T-cell (primary cell): ENCODE data around the gene MUC3A. TPM values are rescaled to one million over a fixed set of nuclear protein-coding genes. Genes with fewer than 3 reads are reported as not detected.
"Not testable (repeated sequence)": the region's sequence is repeated elsewhere in the genome, so short reads cannot be mapped to it uniquely, and the experiment has no call there.

ENCODE experiments used
- ATAC-seq, 4 experiments: fragments of 200-7000 bp in 3 of 4; fragments of 150-1000 bp in 1 of 4; cut with Tn5 transposase; replicated peaks in 1 of 4; 1 replicate in 3 of 4; 2 replicates in 1 of 4; pipeline ENCODE4 v1.10.0; 2021; ENCODE audit warnings: moderate library complexity in 3 of 4, mild to moderate bottlenecking in 2 of 4, moderate number of reproducible peaks in 1 of 4
- CTCF ChIA-PET, 2 donors: fragments of 300-600 bp; sonication (Branson Sonifier 250); formaldehyde crosslinking; loops; one replicate each; lab custom pipeline; 2022; ENCODE audit warnings: antibody characterized with exemption in 2 of 2; lab: Charles Lee
- POLR2A ChIA-PET, 2 donors: fragments of 300-600 bp; sonication (Branson Sonifier 250); formaldehyde crosslinking; loops; one replicate each; lab custom pipeline; 2022; ENCODE audit warnings: antibody characterized with exemption in 2 of 2; lab: Charles Lee
- DNase-seq, 35 experiments: peaks; one replicate each; pipeline versions ENCODE4 v3.0.0 to v3.0.0-alpha.2; 2013 to 2023
- H3K27ac ChIP-seq: one replicate; pipeline ENCODE4 v1.5.1; 2013; ENCODE audit warnings: low read length
- H3K27me3 ChIP-seq, 2 experiments: replicated peaks in 1 of 2; 1 replicate in 1 of 2; 2 replicates in 1 of 2; pipeline versions ENCODE4 v1.6.1 to v1.7.0; 2013; ENCODE audit warnings: low read length in 1 of 2, mixed read lengths in 1 of 2; ENCODE audit not compliant: control insufficient read depth in 2 of 2, insufficient read depth in 2 of 2; ENCODE audit errors: extremely low read depth in 1 of 2
- H3K36me3 ChIP-seq, 2 donors: 1 replicate in 1 of 2; 2 replicates in 1 of 2; pipeline versions ENCODE4 v1.6.1 to v1.7.0; 2013; ENCODE audit warnings: low read length in 1 of 2; ENCODE audit not compliant: control insufficient read depth in 2 of 2, insufficient read depth in 1 of 2; ENCODE audit errors: extremely low read depth in 1 of 2
- H3K4me1 ChIP-seq, 2 experiments: 1 replicate in 1 of 2; 2 replicates in 1 of 2; pipeline versions ENCODE4 v1.6.1 to v1.7.0; 2013; ENCODE audit warnings: low read length in 2 of 2, mixed read lengths in 1 of 2; ENCODE audit not compliant: insufficient read depth in 2 of 2, control insufficient read depth in 1 of 2; ENCODE audit errors: extremely low read depth in 1 of 2
- H3K4me3 ChIP-seq, 2 donors: 1 replicate in 1 of 2; 2 replicates in 1 of 2; pipeline versions ENCODE4 v1.5.1 to v1.7.0; 2013; ENCODE audit warnings: mild to moderate bottlenecking in 2 of 2, low read length in 1 of 2, moderate library complexity in 1 of 2; ENCODE audit not compliant: control insufficient read depth in 1 of 2; ENCODE audit errors: extremely low read depth in 1 of 2
- H3K9me3 ChIP-seq: 2 replicates; pipeline ENCODE4 v1.7.0; 2013
- H3K27ac Mint-ChIP-seq, 2 donors: one replicate each; pipeline ENCODE4 v1.8.0; 2020 to 2021; ENCODE audit warnings: mild to moderate bottlenecking in 2 of 2, mixed read lengths in 2 of 2
- H3K27me3 Mint-ChIP-seq, 2 donors: one replicate each; pipeline ENCODE4 v1.8.0; 2021 to 2022; ENCODE audit warnings: mixed read lengths in 2 of 2
- H3K36me3 Mint-ChIP-seq: one replicate; pipeline ENCODE4 v1.8.0; 2021; ENCODE audit warnings: mixed read lengths
- H3K4me1 Mint-ChIP-seq, 3 donors: one replicate each; pipeline ENCODE4 v1.8.0; 2020 to 2022; ENCODE audit warnings: mixed read lengths in 3 of 3, mild to moderate bottlenecking in 1 of 3
- H3K4me3 Mint-ChIP-seq, 3 donors: one replicate each; pipeline ENCODE4 v1.8.0; 2020 to 2022; ENCODE audit warnings: mild to moderate bottlenecking in 3 of 3, mixed read lengths in 3 of 3, moderate library complexity in 3 of 3
- H3K9me3 Mint-ChIP-seq, 3 donors: one replicate each; pipeline ENCODE4 v1.8.0; 2020 to 2022; ENCODE audit warnings: mixed read lengths in 3 of 3
- whole genome bisulfite sequencing: methylation state at CpG from one replicate; pipeline ENCODE4 v1.1.5; 2013; ENCODE audit warnings: missing lambda C conversion rate; ENCODE audit not compliant: insufficient coverage; 5-methylcytosine and 5-hydroxymethylcytosine counted together
- total RNA-seq, 35 experiments: library from RNA in 6 of 35; stranded (reverse) in 6 of 35; fragments of 120-200 nt in 1 of 35; gene quantifications; one replicate each; pipeline versions ENCODE4 v1.2.1 to v1.2.4 and lab custom pipeline; 2013 to 2026

Gene MUC3A
- total RNA-seq, 5 donors from 2014 or later (not counting 1 experiment from before 2014, with no cell fraction given), result 0.10 to 0.25 (median 0.18) TPM; not detected in 2

DNA sequence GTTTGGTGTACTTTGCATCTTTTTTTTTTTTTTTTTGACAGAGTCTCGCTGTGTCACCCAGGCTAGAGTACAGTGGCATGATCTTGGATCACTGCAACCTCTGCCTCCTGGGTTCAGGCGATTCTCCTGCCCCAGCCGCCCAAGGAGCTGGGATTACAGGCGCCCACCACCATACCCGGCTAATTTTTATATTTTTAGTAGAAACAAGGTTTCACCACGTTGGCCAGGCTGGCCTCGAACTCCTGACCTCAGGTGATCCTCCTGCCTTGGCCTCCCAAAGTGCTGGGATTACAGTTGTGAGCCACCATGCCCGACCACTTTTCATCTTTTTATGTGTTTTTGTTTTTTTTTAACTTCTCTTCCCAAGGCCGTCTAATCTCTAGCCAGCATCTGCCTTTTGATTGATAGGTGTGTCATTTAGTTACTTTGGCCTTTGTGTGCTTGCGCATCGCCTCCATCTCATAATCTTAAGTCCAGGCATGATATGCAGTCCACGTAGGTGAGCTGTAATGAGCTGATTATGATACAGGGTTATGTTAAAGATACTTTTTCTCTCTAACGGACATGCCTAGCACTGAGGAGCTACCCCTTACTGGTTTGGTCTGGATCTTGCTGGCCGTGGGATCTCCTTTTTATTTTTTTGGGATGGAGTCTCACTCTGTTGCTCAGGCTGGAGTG is 35.0 kb downstream of the MUC3A start:
- H3K36me3 ChIP-seq, H3K4me1 ChIP-seq, POLR2A ChIA-PET, H3K27ac Mint-ChIP-seq, ATAC-seq, H3K4me3 Mint-ChIP-seq, H3K27me3 ChIP-seq, H3K27ac ChIP-seq, H3K9me3 Mint-ChIP-seq, H3K4me3 ChIP-seq, H3K36me3 Mint-ChIP-seq, H3K4me1 Mint-ChIP-seq, H3K9me3 ChIP-seq, CTCF ChIA-PET, DNase-seq: not testable (repeated sequence)
- WGBS, result 69% methylated on average over 6 of the region's 14 CpGs
- peaks cover 0 to 15% of the 10 kb centered on the region in 2 donors for H3K27me3 Mint-ChIP-seq

DNA sequence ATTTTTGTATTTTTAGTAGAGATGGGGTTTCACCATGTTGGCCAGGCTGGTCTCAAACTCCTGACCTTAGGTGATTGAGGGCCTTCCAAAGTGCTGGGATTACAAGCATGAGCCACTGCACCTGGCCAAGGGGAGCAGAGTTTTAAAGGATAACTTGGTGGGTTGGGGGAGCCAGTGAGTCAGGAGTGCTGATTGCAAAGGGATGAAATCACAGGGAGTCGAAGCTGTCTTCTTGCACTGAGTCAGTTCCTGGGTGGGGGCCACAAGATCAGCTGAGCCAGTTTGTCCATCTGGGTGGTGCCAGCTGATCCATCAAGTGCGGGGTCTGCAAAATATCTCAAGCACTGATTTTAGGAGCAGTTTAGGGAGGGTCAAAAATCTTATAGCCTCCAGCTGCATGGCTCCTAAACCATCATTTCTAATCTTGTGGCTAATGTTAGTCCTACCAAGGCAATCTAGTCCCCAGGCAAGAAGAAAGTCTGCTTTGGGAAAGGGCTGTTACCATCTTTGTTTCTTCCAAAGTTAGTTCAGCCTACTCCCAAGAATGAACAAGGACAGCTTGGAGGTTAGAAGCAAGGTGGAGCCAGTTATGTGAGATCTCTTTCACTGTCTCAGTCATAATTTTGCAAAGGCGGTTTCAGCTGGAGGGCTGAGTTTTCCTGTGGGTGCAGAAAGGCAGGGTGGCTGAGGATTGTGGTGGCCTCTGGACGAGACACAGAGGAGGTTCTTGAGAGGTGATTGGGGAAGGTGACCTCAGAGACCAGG is 35.9 kb downstream of the MUC3A start:
- ATAC-seq, H3K4me1 ChIP-seq, H3K27ac Mint-ChIP-seq, CTCF ChIA-PET, H3K9me3 ChIP-seq, POLR2A ChIA-PET, H3K36me3 ChIP-seq, H3K27ac ChIP-seq, H3K27me3 ChIP-seq, H3K4me3 ChIP-seq, H3K36me3 Mint-ChIP-seq, DNase-seq, H3K4me3 Mint-ChIP-seq, H3K9me3 Mint-ChIP-seq, H3K4me1 Mint-ChIP-seq: not testable (repeated sequence)
- 65% methylated on average over 3 of the region's 4 CpGs for WGBS
- peaks cover 0 to 15% of the 10 kb centered on the region in 2 donors for H3K27me3 Mint-ChIP-seq

DNA sequence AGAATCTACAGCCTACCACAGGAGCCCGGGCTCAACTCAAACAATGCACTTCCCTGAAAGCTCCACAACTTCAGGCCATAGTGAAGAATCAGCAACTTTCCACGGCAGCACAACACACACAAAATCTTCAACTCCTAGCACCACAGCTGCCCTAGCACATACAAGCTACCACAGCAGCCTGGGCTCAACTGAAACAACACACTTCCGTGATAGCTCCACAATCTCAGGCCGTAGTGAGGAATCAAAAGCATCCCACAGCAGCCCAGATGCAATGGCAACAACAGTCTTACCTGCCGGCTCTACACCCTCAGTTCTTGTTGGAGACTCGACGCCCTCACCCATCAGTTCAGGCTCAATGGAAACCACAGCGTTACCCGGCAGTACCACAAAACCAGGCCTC is 42.3 kb downstream of the MUC3A start:
- Mint-ChIP-seq H3K4me3 (no peak overlapping the region), H3K36me3 (no peaks in the 10 kb centered on the region), H3K9me3 (no peaks in the 10 kb centered on the region), H3K27ac (no peak overlapping the region), H3K4me1 (no peaks in the 10 kb centered on the region), H3K27me3 (no peaks in the 10 kb centered on the region)
- POLR2A ChIA-PET, result no interaction called here
- Histone ChIP-seq H3K27ac (no peak overlapping the region), H3K9me3 (no peaks in the 10 kb centered on the region), H3K36me3 (no peaks in the 10 kb centered on the region), H3K27me3 (peaks cover 0 to 4% of the 10 kb centered on the region in 2 experiments), H3K4me3 (no peak overlapping the region), H3K4me1 (no peaks in the 10 kb centered on the region)
- ATAC-seq, result no peak
- CTCF ChIA-PET, result no interaction called here
- 89% methylated on average over 9 of the region's 9 CpGs for WGBS
- DNase-seq, result no peak

DNA sequence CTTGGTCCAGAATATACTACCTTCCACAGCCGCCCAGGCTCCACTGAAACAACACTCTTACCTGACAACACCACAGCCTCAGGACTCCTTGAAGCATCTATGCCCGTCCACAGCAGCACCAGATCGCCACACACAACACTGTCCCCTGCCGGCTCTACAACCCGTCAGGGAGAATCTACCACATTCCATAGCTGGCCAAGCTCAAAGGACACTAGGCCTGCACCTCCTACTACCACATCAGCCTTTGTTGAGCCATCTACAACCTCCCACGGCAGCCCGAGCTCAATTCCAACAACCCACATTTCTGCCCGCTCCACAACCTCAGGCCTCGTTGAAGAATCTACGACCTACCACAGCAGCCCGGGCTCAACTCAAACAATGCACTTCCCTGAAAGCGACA is 42.9 kb downstream of the MUC3A start:
- ATAC-seq, H3K4me3 ChIP-seq, POLR2A ChIA-PET, H3K9me3 ChIP-seq, CTCF ChIA-PET, H3K27me3 Mint-ChIP-seq, H3K36me3 ChIP-seq, H3K4me3 Mint-ChIP-seq, H3K4me1 Mint-ChIP-seq, H3K27ac Mint-ChIP-seq, DNase-seq, H3K27me3 ChIP-seq, H3K4me1 ChIP-seq, H3K27ac ChIP-seq, H3K9me3 Mint-ChIP-seq, H3K36me3 Mint-ChIP-seq: not testable (repeated sequence)
- WGBS, result 93% methylated on average over 7 of the region's 12 CpGs

DNA sequence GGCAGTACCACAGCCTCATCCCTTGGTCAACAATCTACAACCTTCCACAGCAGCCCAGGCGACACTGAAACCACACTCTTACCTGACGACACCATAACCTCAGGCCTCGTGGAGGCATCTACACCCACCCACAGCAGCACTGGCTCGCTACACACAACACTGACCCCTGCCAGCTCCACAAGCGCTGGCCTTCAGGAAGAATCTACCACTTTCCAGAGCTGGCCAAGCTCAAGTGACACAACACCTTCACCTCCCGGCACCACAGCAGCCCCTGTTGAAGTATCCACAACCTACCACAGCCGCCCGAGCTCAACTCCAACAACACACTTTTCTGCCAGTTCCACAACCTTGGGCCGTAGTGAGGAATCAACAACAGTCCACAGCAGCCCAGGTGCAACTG is 45.3 kb downstream of the MUC3A start:
- H3K4me3 Mint-ChIP-seq, H3K9me3 ChIP-seq, H3K9me3 Mint-ChIP-seq, H3K4me1 ChIP-seq, H3K27me3 ChIP-seq, H3K36me3 ChIP-seq, H3K4me1 Mint-ChIP-seq, H3K36me3 Mint-ChIP-seq, H3K27me3 Mint-ChIP-seq, ATAC-seq, DNase-seq, H3K27ac ChIP-seq, H3K4me3 ChIP-seq, H3K27ac Mint-ChIP-seq, CTCF ChIA-PET, POLR2A ChIA-PET: not testable (repeated sequence)
- no CpG with 5 or more reads among the region's 9 CpGs for WGBS

DNA sequence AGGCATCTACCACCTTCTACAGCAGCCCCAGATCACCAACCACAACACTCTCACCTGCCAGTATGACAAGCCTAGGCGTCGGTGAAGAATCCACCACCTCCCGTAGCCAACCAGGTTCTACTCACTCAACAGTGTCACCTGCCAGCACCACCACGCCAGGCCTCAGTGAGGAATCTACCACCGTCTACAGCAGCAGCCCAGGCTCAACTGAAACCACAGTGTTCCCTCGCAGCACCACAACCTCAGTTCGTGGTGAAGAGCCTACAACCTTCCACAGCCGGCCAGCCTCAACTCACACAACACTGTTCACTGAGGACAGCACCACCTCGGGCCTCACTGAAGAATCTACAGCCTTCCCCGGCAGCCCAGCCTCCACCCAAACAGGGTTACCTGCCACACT is 49.2 kb downstream of the MUC3A start:
- H3K27me3 Mint-ChIP-seq, ATAC-seq, H3K27me3 ChIP-seq, POLR2A ChIA-PET, H3K4me3 ChIP-seq, H3K27ac ChIP-seq, H3K9me3 ChIP-seq, H3K36me3 Mint-ChIP-seq, H3K27ac Mint-ChIP-seq, CTCF ChIA-PET, H3K9me3 Mint-ChIP-seq, H3K4me1 ChIP-seq, DNase-seq, H3K4me3 Mint-ChIP-seq, H3K4me1 Mint-ChIP-seq, H3K36me3 ChIP-seq: not testable (repeated sequence)
- WGBS, result no CpG with 5 or more reads among the region's 10 CpGs
